Measurements from ENCODE around the gene WBP4. TPM values are rescaled to one million over a fixed set of nuclear protein-coding genes. Genes with fewer than 3 reads are reported as not detected.

The WBP4 gene
- polyA plus RNA-seq, 1 of the 3 experiments (the other 2 are of a cell fraction): 6.4 TPM

DNA sequence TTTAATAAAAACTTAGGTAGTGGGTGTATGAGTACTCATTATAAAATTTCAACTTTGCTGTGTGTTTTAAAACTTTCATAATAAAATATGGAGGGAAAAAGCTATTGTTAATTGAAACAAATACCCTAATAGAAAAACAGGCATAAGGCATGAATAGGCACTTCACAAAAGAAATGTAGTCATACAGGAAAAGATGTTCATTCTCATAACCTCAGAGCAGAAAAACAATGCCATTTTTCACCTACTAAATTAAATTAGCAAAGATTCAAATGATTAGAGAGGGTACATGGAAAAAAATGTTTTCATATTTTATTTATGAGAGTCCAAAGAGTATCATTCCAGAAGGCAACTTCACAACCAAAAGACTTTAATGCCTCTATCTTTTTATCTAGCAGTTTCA lies 21.6 kb upstream of the WBP4 start:
- no peaks in the 10 kb centered on the region for H3K27me3 ChIP-seq (ENCODE audit: insufficient read depth)
- ChIA-PET POLR2A (no interaction called here), CTCF (interaction anchor here (5.0 kb wide), 1 partner anchor 15 kb away, joined by 19 read pairs; no protein-coding TSS in a partner anchor)
- no peak overlapping the region for H3K4me2 ChIP-seq
- H4K20me1 ChIP-seq (ENCODE audit: insufficient read depth): peaks cover 6% of the 10 kb centered on the region
- H2AFZ ChIP-seq (ENCODE audit: low read depth): no peak overlapping the region
- H3K9me3 ChIP-seq: no peaks in the 10 kb centered on the region
- H3K4me1 ChIP-seq (ENCODE audit: control insufficient read depth in 1 of 2, insufficient read depth in 2 of 2, low read depth in 1 of 2, low read length in 1 of 2): no peaks in the 10 kb centered on the region
- H3F3A ChIP-seq (replicated peaks; ENCODE audit: insufficient read depth): peaks cover 11% of the 10 kb centered on the region
- H3K9ac ChIP-seq: no peak overlapping the region
- H3K9me2 ChIP-seq: no peaks in the 10 kb centered on the region
- H3K79me2 ChIP-seq (ENCODE audit: insufficient read depth): peaks cover 48% of the 10 kb centered on the region
- no peak for DNase-seq
- TF ChIP-seq TEAD4 (IDR thresholded peaks at IDR 0.05; ENCODE audit: borderline replicate concordance, insufficient read depth) (no peak), FOSL2 (IDR thresholded peaks at IDR 0.05; ENCODE audit: borderline replicate concordance, low read depth) (no peak), NFIC (IDR thresholded peaks at IDR 0.05; ENCODE audit: borderline replicate concordance) (no peak), NRF1 (IDR thresholded peaks at IDR 0.05; ENCODE audit: low read depth, low read length) (no peak), RCOR1 (IDR thresholded peaks at IDR 0.05; ENCODE audit: low read length) (no peak), YY1 (IDR thresholded peaks at IDR 0.05; ENCODE audit: low read depth) (no peak), RXRA (IDR thresholded peaks at IDR 0.05; ENCODE audit: borderline replicate concordance, low read depth) (no peak), TAF1 (IDR thresholded peaks at IDR 0.05; ENCODE audit: borderline replicate concordance, low read depth, low read length) (no peak), EP300 (IDR thresholded peaks at IDR 0.05; ENCODE audit: borderline replicate concordance in 1 of 2, low read depth in 1 of 2, low read length in 1 of 2) (no peak), TCF12 (IDR thresholded peaks at IDR 0.05) (no peak)
- TF ChIP-seq, protein P1, sequence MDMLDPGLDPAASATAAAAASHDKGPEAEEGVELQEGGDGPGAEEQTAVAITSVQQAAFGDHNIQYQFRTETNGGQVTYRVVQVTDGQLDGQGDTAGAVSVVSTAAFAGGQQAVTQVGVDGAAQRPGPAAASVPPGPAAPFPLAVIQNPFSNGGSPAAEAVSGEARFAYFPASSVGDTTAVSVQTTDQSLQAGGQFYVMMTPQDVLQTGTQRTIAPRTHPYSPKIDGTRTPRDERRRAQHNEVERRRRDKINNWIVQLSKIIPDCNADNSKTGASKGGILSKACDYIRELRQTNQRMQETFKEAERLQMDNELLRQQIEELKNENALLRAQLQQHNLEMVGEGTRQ (IDR thresholded peaks at IDR 0.05; ENCODE audit: borderline replicate concordance, low read depth, low read length): no peak
- TF ChIP-seq, protein P2, sequence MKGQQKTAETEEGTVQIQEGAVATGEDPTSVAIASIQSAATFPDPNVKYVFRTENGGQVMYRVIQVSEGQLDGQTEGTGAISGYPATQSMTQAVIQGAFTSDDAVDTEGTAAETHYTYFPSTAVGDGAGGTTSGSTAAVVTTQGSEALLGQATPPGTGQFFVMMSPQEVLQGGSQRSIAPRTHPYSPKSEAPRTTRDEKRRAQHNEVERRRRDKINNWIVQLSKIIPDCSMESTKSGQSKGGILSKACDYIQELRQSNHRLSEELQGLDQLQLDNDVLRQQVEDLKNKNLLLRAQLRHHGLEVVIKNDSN (IDR thresholded peaks at IDR 0.05; ENCODE audit: borderline replicate concordance, low read depth): no peak
- TF ChIP-seq, protein P3, sequence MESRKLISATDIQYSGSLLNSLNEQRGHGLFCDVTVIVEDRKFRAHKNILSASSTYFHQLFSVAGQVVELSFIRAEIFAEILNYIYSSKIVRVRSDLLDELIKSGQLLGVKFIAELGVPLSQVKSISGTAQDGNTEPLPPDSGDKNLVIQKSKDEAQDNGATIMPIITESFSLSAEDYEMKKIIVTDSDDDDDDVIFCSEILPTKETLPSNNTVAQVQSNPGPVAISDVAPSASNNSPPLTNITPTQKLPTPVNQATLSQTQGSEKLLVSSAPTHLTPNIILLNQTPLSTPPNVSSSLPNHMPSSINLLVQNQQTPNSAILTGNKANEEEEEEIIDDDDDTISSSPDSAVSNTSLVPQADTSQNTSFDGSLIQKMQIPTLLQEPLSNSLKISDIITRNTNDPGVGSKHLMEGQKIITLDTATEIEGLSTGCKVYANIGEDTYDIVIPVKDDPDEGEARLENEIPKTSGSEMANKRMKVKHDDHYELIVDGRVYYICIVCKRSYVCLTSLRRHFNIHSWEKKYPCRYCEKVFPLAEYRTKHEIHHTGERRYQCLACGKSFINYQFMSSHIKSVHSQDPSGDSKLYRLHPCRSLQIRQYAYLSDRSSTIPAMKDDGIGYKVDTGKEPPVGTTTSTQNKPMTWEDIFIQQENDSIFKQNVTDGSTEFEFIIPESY (IDR thresholded peaks at IDR 0.05; ENCODE audit: borderline replicate concordance, low read depth): no peak
- TF ChIP-seq, protein P4, sequence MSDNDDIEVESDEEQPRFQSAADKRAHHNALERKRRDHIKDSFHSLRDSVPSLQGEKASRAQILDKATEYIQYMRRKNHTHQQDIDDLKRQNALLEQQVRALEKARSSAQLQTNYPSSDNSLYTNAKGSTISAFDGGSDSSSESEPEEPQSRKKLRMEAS (IDR thresholded peaks at IDR 0.05; ENCODE audit: low read depth): no peak
- TF ChIP-seq, protein P5, sequence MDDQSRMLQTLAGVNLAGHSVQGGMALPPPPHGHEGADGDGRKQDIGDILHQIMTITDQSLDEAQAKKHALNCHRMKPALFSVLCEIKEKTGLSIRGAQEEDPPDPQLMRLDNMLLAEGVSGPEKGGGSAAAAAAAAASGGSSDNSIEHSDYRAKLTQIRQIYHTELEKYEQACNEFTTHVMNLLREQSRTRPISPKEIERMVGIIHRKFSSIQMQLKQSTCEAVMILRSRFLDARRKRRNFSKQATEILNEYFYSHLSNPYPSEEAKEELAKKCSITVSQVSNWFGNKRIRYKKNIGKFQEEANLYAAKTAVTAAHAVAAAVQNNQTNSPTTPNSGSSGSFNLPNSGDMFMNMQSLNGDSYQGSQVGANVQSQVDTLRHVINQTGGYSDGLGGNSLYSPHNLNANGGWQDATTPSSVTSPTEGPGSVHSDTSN (IDR thresholded peaks at IDR 0.05): no peak
- H3K27ac ChIP-seq (ENCODE audit: low read depth in 2 of 2, low read length in 1 of 2): no peak overlapping the region
- H3K4me3 ChIP-seq (ENCODE audit: low read depth in 2 of 2, low read length in 1 of 2): no peak overlapping the region
- peaks cover 0 to 4% of the 10 kb centered on the region in 2 experiments for H3K36me3 ChIP-seq (replicated peaks in 1 of 2; ENCODE audit: control insufficient read depth in 1 of 2, insufficient read depth in 2 of 2, low read length in 1 of 2)
